GM21717 (cell line): ENCODE data around the gene PECR.
"Not testable (repeated sequence)": the region's sequence is repeated elsewhere in the genome, so short reads cannot be mapped to it uniquely, and the experiment has no call there.

Experiments used
- ATAC-seq: cut with Tn5 transposase; IDR thresholded peaks from one replicate; pipeline ENCODE4 v1.9.1; 2021; ENCODE audit warnings: mild to moderate bottlenecking, moderate library complexity; ENCODE audit not compliant: unreplicated experiment

Gene PECR

DNA sequence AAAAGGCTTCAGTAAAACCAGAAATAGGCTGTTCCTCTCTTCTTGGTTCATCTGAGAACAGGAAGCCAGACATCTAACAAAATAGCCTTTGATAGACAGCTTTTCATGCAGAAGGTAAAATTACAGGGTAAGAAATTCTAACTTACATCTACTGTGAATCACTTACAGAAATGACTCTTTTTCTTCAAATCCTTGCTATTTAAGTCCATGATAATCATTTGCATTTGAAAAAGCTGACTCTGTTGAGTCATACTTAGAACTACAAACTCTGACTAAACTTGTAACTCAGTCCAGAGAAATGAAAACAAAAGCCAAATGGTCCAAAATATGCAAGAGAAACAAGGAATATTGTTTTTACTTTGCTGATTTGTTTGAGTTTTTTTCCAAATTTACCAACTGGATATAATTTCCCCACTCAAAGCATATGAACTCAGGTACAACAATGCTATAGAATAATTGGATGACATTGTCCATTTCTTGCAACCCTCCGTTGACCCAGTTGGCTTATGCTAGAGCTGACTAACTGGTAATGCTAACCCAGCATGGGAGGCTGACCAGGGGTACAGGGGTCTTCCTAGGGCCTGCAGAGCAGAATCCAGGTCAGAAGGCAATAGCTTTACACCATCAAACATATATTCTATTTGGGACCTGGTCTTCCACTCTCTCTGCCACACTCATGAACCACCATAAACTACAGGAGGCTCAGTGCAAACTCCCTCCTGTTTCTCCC is 49.5 kb downstream of the PECR start:
- ATAC-seq = peak; percentile 81

DNA sequence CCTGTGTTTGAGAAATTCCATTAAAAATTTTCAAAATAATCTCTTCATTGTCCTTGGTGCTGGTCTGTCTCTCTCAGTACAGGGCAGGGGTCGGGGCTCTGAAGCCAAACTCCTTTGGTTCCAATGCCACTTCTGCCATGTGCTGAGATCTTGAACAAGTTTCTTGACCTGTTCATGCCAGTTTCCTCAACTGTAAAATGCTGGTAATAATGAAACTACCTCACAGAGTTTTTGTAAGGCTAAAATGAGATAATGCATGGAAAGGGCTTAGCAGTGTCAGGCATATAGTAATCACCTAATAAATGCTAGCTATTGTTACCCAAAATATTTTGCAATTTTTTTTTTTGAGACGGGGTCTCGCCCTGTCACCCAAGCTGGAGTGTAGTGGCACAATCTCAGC is 51.4 kb downstream of the PECR start:
- ATAC-seq = no peak

DNA sequence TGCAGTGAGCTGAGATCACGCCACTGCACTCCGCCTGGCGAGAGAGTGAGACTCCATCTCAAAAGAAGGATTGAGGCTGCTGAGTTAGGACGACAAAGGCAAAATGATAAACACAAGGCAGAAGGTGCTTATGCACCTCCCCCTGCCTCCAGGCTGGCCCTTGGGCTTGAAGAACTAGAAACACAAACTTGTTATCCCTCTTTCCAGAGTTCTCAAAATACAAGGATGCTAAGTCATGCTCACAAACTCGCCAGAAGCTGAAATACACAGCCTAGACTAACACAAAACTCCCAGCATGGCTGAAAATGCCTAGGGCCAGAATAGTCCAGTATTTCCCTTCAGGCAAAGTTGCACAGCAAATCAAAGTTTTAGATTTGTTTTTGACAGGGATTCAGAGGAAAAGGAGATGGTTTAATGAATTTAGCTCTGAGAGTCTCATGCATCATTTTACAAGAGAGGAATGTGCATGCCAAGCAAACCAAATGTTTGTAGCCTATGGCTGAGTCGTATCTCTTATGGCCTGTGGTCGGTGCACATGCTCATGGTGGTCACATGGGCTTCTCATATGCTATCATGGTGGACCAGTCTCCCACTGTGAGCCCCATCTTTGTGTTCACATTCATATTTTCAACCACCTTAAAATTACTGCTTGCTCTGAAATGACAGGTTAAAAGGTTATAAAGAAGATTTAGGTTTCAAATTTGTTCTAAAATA is 52.0 kb downstream of the PECR start:
- no peak for ATAC-seq

DNA sequence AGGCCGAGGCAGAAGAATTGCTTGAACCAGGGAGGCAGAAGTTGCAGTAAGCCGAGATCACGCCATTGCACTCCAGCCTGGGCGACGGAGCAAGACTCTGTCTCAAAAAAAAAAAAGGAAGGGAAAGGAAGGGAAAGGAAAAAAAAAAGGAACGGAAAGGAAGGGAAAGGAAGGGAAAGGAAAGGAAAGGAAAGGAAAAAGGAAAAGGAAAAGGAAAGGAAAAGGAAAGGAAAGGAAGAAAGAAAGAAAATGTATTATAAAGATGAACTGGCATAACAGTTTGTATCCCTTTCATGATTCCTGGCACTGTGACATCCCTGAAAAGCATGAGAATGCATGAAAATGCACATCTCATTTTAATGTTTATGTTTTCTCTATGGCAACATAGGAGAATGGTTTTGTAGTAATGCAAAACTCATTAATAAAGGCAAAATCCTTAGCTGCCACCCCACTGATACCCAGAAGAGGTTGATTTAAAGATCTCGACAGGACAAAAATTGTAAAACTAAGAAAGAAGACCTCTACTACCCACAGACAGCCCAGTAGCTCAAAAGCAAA is 56.8 kb downstream of the PECR start:
- no peak for ATAC-seq

- ATAC-seq = peak; percentile 89
These were observed 58.5 kb downstream of the PECR start for GRCh38 chr2:216023055-216023648.

- ATAC-seq = no peak
These were observed 59.6 kb downstream of the PECR start for GRCh38 chr2:216021768-216022565.

DNA sequence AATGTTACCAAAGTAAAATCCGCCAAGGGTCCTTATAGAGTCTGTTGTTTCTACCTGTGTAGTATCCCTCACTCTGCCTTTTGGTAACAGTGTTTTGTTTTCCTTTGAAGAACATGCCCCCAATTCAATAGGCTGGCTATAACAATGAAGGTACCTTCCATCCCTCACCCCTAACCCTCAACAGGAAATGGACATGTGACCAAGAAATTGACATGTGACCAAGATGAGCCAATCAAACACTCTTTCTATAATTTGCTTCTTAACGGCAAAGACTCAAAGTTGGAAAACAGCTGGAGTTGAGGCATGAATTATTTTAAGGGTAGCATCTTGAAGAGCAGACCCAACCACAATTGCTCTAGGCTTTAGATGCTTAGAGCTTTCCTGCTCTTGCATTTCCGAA is 62.9 kb downstream of the PECR start:
- no peak for ATAC-seq

GRCh38 chr2:216017365-216017764 is 64.2 kb downstream of the PECR start:
- peak; percentile 38 for ATAC-seq

DNA sequence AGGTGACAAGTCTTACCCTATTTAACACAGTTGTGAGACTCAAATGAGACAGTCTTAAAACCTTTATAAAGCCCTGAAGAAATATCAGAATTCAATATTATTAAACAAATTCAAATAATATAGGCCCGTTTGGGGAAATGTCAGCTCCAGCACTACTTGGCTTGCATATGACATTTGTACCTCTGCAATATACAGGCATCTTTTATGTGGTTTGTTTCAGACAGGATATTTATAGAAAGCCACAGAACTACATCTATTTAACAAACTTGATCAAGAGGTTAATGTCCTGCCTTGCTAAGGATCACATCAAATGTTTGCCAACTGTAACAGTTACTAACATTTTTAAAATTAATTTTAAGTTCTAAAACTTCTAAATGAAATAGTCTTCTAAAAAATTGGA is 65.0 kb downstream of the PECR start:
- ATAC-seq = no peak

- peak; percentile 83 for ATAC-seq
These were observed 65.7 kb downstream of the PECR start for GRCh38 chr2:216015722-216016464.

GRCh38 chr2:216014986-216015385 is 66.6 kb downstream of the PECR start:
- ATAC-seq = no peak

DNA sequence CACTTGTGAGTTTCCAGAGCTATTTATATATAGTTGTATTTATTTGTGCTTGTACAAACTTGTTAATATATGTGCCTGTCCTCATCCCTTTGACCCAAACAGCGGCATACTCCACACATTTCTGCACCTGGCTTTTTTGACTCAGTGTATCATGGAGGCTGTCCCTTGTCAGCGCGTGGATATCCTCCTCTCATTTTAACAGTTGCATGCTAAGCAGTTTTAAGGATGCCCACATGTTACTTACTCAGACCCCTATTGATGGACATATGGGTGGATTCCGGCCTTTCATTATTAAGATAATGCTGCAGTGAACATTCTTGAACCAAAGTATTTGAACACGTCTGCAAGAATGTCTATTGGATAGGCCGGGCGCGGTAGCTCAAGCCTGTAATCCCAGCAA is 67.6 kb downstream of the PECR start:
- ATAC-seq = no peak

- peak; percentile 43 for ATAC-seq
These were observed 68.3 kb downstream of the PECR start, which contains the start of gene MREG for GRCh38 chr2:216013080-216013909. TSS of gene MREG (minus strand) at chr2:216013551. CDS start at chr2:216013327, 224 bp downstream.

GRCh38 chr2:216012830-216013079 is 68.9 kb downstream of the PECR start:
- ATAC-seq = no peak

- no peak for ATAC-seq
These were observed 69.3 kb downstream of the PECR start for GRCh38 chr2:216012133-216012829.

DNA sequence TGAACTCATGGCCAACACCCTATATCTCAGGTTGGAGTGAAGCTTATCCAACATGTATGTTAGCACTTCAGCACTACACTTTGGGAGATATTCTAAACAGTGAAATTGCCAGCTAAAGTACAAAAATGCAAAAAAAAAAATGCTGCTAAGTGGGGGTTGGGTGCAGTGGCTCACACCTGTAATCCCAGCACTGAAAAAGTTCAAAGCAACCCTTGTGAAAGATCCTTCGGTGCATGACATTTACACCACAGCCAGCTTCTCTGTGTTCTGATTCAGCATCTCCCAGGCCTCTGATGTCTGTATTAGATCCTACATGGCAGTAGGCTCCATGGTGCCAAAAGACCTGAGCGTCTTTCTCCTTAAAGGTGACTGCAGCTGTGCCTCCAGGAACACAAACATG is 72.4 kb downstream of the PECR start:
- ATAC-seq = not testable (repeated sequence)

GRCh38 chr2:216008387-216008786 is 73.2 kb downstream of the PECR start:
- ATAC-seq = no peak

GRCh38 chr2:216006164-216006663 is 75.4 kb downstream of the PECR start:
- ATAC-seq = peak; percentile 39
